NCI-H748 (cell line): ENCODE results near the gene SERP2.

Experiments
- DNase-seq: peaks from one replicate; lab custom pipeline; 2025; ENCODE audit not compliant: unreplicated experiment; lab: John Stamatoyannopoulos, UW

Gene SERP2

DNA sequence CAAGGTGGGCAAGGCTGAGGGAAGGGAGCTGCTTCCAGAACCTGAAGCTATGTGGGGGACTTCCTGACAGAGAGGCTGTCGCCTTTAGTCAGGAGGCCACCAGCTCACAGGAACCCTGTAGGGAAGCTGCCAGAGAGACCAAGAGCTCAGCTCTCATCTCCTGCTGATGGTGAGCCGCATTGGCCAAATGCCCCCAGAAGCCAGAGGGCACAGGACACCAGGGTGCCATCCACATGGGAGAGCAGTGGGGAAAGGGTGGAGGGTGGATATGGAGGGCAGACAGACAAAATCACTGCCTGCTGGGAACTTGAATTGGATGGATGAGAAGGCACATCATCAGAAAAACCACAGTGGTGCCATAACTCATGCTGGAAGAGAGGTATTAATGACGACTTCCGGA lies 36.0 kb downstream of the SERP2 start:
- DNase-seq: no peak

DNA sequence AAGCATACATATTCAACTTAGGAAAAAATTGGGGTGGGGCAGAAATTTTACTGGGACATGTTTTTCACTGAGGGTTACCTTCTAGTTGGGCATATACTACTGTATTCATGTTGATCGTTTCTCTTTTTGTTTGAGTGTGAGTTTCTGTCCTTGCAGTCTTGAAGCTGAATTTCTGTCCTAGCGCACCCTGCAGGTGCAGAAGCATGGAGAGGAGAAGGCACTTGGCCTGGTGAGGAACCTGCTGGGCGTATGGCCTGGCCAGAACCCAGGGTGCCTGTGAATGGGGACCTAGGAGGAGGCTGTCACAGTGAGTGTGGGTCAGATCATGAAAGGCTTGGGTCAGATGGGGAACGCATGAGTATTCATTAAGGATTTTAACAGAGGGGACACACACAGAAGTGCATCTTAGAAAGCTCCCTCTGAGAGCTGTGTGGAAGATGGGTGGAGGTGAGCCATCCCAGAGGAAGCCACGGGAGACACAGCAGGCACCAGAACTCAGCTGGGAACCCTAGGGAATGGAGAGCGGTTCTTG lies 36.8 kb downstream of the SERP2 start:
- peak; percentile 13 for DNase-seq

DNA sequence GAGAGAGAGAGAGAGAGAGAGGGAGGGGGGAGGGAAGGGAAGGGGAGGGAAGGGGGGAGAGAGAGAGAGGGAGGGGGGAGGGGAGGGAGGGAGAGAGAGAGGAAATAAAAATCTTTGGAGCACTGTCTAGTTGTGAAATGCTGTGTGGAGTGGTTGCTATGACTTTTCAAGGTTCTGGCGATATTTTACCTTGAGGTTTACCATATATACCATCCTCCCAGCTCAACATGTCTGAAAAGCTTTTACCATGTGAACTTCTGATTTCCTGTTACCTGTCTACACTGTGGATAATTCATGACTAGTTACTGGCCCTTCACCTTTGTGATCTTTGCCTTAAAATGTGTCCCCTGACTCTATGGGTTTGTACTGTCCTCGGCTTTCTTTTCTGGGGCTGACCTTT lies 38.2 kb downstream of the SERP2 start:
- DNase-seq: no peak

DNA sequence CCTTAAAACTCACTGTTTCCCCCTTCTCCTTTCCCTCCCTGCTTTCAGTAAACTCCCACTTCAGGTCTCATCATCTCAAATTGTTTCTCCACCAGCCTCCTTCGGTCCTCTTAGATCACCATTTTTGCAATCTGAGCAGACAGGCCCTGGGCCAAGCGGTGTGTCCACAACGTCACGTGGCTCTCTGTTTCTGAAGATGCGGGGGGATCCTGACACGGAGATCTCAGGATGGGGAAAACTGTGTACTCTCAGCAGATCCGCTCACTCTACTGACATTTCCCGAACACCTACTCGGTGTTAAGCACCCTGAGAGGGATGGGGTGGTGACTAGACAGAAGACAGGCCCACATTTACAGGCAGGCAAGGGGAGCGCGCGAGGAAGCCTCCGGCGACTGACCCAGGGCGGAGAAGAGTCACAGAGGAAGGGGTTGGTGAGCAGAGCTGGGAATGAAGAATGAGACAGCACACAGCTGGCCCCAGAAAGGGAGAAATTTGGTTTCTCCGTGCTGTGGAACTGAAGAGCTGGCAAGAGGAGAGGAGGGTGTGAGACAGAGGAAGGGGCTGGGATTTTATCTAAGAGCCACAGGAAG lies 38.8 kb downstream of the SERP2 start:
- no peak for DNase-seq

DNA sequence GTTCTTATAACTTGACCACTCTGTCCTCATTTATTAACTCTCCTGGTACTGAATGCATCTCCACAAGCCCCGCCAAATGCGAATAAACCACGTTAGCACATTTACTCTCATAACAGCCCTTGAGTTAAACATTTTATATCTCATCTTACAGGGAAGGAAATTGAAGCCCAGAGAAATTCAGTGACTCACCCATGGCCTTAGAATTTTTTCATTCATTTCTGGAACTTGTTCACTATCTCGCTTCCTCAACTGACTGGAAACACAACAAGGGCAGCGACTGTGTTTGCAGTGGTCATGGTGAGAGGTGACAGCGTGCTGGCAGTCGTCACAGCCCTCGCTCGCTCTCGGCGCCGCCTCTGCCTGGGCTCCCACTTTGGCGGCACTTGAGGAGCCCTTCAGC lies 39.5 kb downstream of the SERP2 start:
- DNase-seq: no peak

DNA sequence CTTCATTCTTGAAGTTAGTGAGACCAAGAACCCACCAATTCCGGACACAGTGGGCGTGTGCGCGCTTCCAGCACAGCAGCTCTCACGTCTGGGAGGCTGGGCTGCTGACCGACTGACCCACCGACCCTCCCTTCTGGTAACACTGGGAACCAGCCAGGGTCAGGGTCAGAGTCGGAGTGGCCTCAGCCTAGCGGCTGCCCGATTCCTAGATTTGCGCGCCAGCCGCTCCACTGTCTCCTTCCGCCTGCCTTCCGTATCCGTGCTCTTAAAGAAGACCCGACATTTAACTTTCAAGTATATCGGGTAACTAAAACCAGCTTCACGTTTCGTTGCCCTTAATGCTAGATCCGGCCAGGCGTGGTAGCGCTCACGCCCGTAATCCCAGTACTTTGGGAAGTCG lies 41.1 kb downstream of the SERP2 start:
- DNase-seq: no peak

DNA sequence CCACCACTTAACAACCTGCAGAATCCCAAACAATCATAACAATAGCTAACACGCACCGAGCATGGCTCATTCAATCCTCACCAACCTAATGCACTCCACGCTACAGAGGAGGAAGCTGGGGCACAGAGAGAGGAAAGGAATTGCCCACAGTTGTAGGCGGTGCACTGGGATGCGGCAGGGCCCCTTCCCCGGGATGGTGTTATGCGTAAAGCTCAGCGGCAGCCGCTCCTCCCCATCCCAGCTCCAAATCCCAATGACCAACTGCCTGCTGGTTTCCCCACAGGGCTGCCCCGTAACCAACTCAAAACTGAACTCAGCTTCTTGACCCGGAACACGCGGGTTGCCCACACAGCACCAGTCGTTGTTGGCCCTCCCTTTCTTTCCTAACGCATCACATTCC lies 42.2 kb downstream of the SERP2 start:
- no peak for DNase-seq

DNA sequence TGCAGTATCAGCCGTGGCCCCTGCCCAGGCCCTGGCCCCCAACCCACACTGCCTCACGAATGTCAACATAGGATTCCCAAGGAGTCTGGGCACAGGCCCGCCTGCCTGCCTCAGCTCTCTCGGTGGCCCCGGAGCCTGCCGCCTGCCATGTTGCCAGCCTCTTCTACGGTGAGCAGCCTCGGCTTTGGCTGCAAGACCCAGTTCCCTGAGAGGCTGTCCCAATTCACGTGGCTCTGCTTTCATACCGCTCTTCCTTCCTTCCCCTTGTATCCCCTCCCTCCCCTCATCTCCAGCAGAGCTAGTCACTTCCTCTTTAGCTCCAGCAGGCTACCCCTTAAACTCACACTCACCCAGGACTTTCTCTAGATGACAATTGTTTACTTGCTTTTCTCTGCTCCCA lies 42.7 kb downstream of the SERP2 start:
- DNase-seq: no peak

DNA sequence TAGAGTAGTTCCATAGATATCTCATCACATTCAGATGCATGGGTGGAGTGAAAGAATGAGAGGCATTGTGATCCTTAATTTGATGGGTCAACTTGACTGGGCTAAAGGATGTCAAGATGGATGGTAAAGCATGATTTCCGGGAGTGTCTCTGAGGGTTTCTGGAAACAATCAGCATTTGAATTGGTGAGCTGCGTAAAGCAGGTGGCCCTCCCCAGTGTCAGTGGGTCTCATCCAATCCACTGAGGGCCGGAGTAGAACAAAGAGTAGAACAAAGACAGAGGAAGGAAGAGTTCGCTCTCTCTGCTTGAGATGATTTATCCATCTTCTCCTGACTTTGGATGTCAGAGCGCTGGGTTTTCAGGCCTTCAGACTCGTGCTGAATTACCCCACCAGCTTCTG lies 43.1 kb downstream of the SERP2 start:
- no peak for DNase-seq

DNA sequence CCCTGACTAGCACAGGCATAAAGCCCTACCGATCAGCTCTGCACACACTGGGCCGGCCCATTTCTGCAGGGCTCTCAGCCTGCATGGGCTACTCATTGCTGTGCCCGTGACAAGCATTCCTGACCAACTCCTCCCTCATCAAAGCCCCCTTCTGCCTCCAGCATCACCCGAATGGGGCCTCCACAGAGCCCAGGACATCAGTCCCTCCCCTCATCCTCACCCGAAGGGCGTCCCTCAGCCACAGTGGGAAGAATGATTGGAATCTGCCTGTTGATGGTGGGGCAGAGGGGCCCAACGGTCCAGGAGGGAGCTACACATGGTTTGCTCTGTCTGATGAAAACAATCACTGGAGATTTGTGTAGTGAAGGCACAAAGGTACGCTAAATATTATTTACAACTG lies 43.8 kb downstream of the SERP2 start:
- DNase-seq: no peak

DNA sequence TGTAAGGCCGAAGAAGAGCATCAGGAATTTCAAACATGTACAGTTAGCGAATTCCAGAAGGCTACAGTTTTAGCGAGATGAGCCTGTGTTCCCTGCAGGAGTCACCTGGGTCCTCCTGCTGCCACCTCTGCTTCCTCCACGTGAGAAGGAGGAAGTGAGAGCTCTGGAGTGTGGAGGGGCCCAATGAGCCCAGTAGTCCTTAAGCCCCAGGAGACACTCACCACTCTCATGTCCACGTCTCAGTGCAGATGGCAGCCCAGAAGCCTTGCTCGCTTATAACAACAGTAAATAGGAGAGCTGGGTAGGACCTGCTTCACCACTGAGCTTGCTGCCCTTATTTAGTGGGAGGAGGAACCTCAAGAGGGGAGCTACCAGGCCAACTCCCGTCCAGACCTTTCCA lies 44.3 kb downstream of the SERP2 start:
- no peak for DNase-seq

DNA sequence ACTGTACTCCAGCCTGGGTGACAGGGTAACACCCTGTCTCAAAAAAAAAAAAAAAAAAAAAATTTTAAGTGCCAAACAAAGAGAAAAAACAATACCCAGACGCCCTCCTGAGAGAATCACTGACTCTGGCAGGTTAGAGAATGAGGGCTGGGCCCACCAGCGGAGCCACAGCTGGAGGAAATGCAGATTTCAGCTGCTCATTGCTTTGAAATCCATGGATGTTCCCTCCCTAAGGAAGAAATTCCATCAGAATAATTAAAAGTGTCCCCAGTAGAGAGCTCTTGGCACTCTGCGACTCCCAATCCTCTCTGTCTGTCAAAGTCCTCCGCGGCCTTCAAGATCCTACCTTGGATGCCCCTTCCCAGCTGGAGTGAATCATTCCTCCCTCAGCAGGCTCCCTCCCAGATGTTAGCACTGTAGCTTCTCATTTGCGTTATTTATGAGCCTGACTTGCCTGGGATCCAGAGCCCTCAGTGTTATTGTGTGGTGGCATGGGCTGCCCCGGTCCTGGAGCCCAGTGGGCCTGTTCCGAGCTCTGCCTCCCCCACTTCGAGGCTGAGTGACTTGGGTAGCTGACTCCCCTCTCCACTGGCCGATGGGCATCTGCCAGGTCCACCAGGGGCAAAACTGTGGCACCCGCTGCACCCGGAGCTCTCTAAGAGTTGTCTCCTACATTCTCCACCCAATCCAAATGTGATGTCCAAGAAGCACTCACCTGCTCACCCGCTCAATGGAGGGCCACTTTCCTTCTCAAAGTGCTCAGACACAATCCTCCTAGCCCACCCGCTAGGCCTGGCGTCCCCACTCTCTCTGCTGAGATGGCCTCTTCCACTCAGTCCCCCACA lies 47.0 kb downstream of the SERP2 start:
- no peak for DNase-seq

DNA sequence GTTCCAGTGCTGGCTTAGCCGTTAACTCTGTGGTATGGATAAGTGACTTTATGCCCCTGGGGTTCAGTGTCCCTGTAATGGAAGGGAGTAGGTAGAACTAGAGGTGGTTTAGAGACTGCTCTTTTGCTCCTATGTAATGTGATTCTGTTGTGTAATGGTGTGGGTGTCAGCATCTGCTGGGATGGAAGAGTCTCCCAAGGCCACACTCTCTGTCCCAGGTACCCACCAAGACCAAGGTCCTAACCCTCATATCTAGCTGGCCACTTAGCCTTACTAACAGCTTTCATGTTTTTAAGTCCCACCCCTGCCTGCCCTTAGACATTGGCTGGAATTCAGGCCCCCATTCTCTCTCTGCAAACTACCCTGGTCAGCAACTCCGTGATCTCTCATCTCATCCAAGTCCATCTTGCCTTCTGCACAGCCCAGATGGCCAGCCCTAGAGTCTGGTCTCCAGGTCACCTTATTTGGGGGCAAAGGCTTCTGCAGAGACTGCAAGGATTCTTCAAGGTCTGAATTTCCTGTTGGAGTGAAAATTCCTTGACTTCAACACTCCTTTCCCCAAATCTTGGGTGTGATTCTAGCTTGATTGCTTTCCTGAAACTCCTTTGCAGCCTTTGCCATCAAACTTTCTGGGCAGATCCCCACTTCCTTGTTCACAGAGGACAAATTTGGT lies 48.4 kb downstream of the SERP2 start:
- DNase-seq: no peak

DNA sequence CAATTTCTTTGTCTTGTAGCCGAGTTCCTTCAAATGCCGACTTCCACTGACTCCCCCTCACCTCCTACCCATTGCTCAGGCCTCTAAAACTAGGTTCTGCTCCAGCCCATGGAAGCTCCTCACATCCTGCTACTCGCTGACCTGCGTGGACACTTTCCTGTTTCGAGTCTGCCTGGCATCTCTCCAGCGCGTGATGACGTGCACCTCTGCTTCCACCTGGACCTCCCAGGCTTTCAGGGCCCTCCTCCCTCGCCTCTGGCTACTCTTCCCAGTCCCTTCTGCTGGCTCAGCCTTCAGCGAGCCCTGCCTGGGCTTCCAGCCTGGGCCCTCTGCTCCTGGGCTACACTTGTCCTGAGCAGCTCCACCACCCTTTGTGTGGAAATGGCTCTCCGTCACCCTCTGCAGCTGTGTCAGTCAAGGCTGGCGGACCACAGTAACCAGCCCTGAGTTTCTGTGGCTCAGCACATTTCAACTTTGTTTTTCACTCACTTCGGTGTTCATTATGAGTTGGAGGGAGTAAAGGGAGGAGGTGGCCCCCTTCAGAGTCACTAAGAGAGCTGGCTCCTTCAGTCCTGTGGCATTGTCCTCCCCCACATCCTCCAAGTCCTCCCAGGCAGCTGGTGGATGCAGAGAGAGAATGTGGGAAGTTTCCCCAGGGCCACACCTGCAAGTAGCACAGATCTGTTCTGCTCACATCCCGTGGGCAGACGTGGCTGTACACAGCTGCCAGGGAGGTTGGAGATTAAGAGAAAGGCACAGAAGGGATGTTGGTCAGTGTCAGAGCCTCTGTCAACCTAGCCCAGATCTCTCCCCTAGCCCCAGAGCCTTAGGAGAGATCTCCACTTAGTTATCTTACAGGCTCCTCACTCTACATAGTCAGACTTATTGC lies 49.4 kb downstream of the SERP2 start:
- no peak for DNase-seq

DNA sequence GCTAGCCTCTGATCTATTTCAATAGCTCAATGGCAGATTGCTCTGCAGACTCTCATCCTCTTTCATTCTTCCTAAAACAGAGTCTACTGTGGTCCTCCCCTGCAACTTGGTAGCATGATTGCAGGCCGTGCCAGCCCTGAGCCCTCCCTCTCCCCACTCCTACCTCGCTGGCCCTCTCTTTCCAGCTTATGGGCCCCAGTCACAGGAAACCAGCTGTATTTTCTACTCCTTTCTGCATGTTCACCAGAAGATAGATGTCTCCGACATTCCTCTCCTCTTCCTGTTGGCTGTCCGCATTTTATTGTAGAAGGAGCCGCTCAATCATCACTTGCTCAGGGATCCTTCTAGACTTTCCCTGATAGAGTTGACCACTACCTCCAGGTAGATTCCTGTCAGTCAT lies 50.2 kb downstream of the SERP2 start:
- no peak for DNase-seq

DNA sequence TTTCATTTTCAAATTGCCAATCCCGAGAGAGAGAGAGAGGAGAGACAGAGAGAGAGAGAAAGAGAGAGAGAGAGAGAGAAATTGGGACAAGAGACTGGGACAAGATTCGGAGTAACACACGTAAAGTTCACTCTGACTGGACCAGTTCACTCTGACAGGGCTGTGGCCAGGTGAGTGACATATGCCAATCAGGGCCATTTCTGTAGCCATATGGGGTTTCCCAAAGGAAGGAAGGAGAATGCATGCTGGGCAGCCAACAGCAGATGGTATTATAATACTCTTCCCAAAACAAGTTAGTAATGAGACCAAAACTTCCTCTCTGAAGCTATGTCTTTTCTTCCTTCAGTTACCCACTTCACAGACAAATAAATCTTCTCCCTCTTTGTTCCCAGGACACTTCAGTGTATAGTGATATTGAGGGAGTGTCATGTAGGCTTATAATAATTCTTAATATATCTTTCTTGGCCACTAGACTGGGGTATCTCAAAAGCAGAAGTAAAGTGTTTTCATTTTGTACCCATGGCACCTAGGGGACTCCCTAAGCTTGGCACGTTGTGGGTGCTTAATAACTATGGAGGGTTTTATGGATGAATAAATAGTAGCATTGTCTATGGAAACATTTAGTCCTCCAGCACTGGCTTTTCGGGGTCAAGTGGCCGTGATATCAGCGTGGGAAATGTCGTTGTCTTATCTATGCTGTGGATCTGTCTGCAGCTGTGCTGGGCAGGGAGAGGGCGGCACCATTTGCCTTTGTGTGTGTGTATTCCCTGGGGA lies 51.6 kb downstream of the SERP2 start:
- DNase-seq: peak; percentile 25

DNA sequence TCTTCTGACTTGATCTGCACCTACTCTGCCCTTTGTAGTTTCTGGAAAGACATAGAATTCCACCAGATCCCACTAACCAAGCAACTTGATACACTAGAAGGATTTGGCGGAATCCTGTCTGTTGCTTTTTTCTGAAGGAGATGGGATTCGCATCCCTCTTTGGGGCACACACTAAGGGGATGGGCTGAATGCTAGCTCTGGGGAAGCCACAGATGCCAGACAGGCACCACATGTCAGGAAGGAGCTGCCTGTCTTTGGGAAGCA lies 52.1 kb downstream of the SERP2 start:
- no peak for DNase-seq

DNA sequence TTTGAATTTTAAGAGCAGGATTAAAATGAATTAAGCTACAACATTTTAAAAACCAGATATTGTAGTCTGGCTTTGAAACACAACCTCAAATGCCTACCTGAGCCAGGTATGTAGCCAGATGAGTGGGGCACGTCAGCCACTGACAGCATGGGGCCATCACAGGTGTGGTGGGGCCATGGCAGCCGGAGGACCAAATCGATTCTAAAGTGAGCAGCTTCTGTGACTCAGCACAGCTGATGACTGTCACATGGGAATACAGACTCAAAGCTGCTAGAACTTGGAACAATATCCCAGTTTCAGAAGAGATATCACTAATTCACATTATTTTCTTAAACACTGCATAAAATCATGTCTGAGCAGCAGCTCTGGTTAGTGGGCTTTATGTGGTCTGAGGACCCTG lies 52.8 kb downstream of the SERP2 start:
- DNase-seq: no peak

DNA sequence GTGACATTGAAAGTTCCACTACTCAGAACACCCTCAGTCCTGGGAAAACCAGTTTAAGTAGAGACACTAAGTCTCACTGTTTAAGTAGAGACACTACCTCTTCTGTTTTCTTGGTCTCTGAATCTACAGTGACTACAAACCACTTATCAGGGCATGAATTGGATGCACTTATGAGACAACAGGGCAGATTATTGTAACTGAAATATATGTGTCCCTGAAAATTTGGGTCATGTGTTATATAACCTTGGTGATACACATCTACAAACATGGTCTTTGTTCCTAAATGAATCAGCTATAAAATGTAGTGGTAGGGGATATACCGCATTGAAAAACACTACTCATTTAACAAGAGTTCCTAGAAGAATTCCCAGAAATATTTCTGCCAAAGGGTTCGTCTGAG lies 55.7 kb downstream of the SERP2 start:
- DNase-seq: no peak

DNA sequence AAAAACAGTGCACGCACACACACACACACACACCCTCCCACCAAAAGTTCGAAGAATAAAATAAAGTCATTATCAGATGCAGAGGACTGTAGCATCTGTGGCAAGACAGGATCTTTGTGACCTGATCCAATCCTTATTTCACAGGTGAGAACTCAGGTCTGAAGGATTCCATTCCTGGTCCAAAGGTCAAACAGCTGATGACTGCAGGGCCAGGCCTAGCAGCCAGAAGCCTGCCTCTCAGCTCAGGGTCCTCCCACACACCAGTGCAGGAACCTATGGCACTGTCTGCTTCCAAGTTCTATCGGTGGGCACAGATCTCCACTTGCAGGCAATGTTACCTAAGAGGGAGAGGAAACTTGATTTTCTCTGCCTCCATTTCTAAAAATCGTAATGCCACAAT lies 57.5 kb downstream of the SERP2 start:
- no peak for DNase-seq

DNA sequence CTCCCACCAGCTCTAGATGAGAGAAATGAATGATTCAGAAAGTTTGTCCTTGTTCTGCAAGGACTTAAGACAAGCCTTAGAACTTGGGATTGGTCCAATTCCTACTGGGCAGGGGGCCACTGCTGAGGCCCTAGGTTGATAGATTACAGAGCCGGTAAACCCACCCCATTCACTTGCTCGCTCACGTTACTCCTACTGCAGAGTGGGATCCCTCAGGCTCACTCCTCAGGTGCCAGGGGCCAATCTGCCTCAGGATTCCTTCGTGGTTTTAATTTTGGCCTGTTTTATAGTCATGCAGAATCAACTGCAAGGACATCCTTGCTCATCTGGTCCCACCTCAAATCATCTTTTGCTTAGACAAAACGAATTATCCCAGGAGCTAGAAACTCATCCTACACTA lies 59.0 kb downstream of the SERP2 start:
- DNase-seq: no peak
